Measurements from ENCODE around the gene WFDC1.

WFDC1 gene

GRCh38 chr16:84271866-84272265 lies 22.8 kb upstream of the WFDC1 start:
- no peak for DNase-seq (ENCODE audit: low read depth in 1 of 2, low spot score in 1 of 2)
- Histone ChIP-seq H3K4me3 (replicated peaks; ENCODE audit: insufficient read depth, low read length) (no peak overlapping the region), H3K27me3 (ENCODE audit: insufficient read depth, poor library complexity, severe bottlenecking) (no peaks in the 10 kb centered on the region), H3K27ac (replicated peaks) (no peak overlapping the region)
- TF ChIP-seq GABPA (IDR thresholded peaks at IDR 0.05; ENCODE audit: low read depth) (no peak), POLR2AphosphoS5 (IDR thresholded peaks at IDR 0.05; ENCODE audit: low read depth) (no peak), REST (IDR thresholded peaks at IDR 0.05; ENCODE audit: insufficient replicate concordance, low read depth) (no peak), SPI1 (IDR thresholded peaks at IDR 0.05; ENCODE audit: borderline replicate concordance, low read depth) (no peak)
- TF ChIP-seq, protein P1, sequence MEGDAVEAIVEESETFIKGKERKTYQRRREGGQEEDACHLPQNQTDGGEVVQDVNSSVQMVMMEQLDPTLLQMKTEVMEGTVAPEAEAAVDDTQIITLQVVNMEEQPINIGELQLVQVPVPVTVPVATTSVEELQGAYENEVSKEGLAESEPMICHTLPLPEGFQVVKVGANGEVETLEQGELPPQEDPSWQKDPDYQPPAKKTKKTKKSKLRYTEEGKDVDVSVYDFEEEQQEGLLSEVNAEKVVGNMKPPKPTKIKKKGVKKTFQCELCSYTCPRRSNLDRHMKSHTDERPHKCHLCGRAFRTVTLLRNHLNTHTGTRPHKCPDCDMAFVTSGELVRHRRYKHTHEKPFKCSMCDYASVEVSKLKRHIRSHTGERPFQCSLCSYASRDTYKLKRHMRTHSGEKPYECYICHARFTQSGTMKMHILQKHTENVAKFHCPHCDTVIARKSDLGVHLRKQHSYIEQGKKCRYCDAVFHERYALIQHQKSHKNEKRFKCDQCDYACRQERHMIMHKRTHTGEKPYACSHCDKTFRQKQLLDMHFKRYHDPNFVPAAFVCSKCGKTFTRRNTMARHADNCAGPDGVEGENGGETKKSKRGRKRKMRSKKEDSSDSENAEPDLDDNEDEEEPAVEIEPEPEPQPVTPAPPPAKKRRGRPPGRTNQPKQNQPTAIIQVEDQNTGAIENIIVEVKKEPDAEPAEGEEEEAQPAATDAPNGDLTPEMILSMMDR (IDR thresholded peaks at IDR 0.05; ENCODE audit: insufficient read depth, low read length) = no peak

- H3K27ac ChIP-seq (replicated peaks) = no peak overlapping the region
- no peak for DNase-seq (ENCODE audit: low read depth in 1 of 2, low spot score in 1 of 2)
- H3K27me3 ChIP-seq (ENCODE audit: insufficient read depth, poor library complexity, severe bottlenecking) = no peaks in the 10 kb centered on the region
- no peak overlapping the region for H3K4me3 ChIP-seq (replicated peaks; ENCODE audit: insufficient read depth, low read length)
- TF ChIP-seq POLR2AphosphoS5 (IDR thresholded peaks at IDR 0.05; ENCODE audit: low read depth) (no peak), REST (IDR thresholded peaks at IDR 0.05; ENCODE audit: insufficient replicate concordance, low read depth) (no peak), SPI1 (IDR thresholded peaks at IDR 0.05; ENCODE audit: borderline replicate concordance, low read depth) (no peak), GABPA (IDR thresholded peaks at IDR 0.05; ENCODE audit: low read depth) (no peak)
- TF ChIP-seq, protein P1 (IDR thresholded peaks at IDR 0.05; ENCODE audit: insufficient read depth, low read length) = no peak
Measured at GRCh38 chr16:84272740-84273320, 21.8 kb upstream of the WFDC1 start.

- DNase-seq (ENCODE audit: low read depth in 1 of 2, low spot score in 1 of 2) = no peak
- Histone ChIP-seq H3K27me3 (ENCODE audit: insufficient read depth, poor library complexity, severe bottlenecking) (no peaks in the 10 kb centered on the region), H3K27ac (replicated peaks) (no peak overlapping the region), H3K4me3 (replicated peaks; ENCODE audit: insufficient read depth, low read length) (no peak overlapping the region)
- TF ChIP-seq SPI1 (IDR thresholded peaks at IDR 0.05; ENCODE audit: borderline replicate concordance, low read depth) (no peak), POLR2AphosphoS5 (IDR thresholded peaks at IDR 0.05; ENCODE audit: low read depth) (no peak), GABPA (IDR thresholded peaks at IDR 0.05; ENCODE audit: low read depth) (no peak), REST (IDR thresholded peaks at IDR 0.05; ENCODE audit: insufficient replicate concordance, low read depth) (no peak)
- TF ChIP-seq, protein P1 (IDR thresholded peaks at IDR 0.05; ENCODE audit: insufficient read depth, low read length) = no peak
Measured at GRCh38 chr16:84274515-84274914, 20.2 kb upstream of the WFDC1 start.

Data from HL-60 (cell line).